HepG2 (cell line): ENCODE measurements around the gene SLC22A23. TPM values are rescaled to one million over a fixed set of nuclear protein-coding genes. Genes with fewer than 3 reads are reported as not detected.
A peak's percentile ranks its signal among the peaks of the same experiment; 100 is the strongest.

Experiments
- ATF1 ChIP-seq: IDR thresholded peaks from 2 replicates; pipeline ENCODE4 v1.6.1; 2016; ENCODE audit warnings: mild to moderate bottlenecking, control low read depth
- CREB1 ChIP-seq, 2 experiments: fragments of 450-650 bp in 1 of 2; IDR thresholded peaks; 2 replicates each; pipeline ENCODE4 v1.6.1; 2016 to 2017; ENCODE audit warnings: control low read depth in 1 of 2, mild to moderate bottlenecking in 1 of 2, missing compliant biosample characterization in 1 of 2, missing genetic modification characterization in 1 of 2
- CREM ChIP-seq, 2 experiments: sonication (generic) in 1 of 2; formaldehyde crosslinking in 1 of 2; IDR thresholded peaks; 2 replicates each; pipeline versions ENCODE4 v1.4.0 to v1.6.1; 2016 to 2020; ENCODE audit warnings: antibody characterized with exemption in 1 of 2, mild to moderate bottlenecking in 1 of 2, missing genetic modification reagents in 1 of 2
- CTCF ChIP-seq: sonication (generic); formaldehyde crosslinking; IDR thresholded peaks from 2 replicates; pipeline ENCODE4 v1.5.0; 2020; ENCODE audit warnings: mild to moderate bottlenecking, missing genetic modification reagents, moderate library complexity
- E2F2 ChIP-seq: sonication (generic); formaldehyde crosslinking; IDR thresholded peaks from 2 replicates; pipeline ENCODE4 v1.4.0; 2020; ENCODE audit warnings: missing genetic modification reagents, borderline replicate concordance
- EP300 ChIP-seq, 3 experiments: sonication (generic) in 1 of 3; formaldehyde crosslinking in 1 of 3; IDR thresholded peaks; 2 replicates each; pipeline versions ENCODE4 v1.5.1 to v1.6.1; 2011 to 2020; ENCODE audit warnings: low read depth in 2 of 3, low read length in 2 of 3, borderline replicate concordance in 1 of 3, improper control_type of control experiment in 1 of 3, mild to moderate bottlenecking in 1 of 3, missing genetic modification reagents in 1 of 3, moderate library complexity in 1 of 3
- HCFC1 ChIP-seq: fragments of 150-350 bp; IDR thresholded peaks from 2 replicates; pipeline ENCODE4 v1.6.1; 2014; ENCODE audit warnings: low read depth, low read length
- HMG20B ChIP-seq: conservative IDR thresholded peaks from 2 replicates; pipeline ENCODE4 v1.6.1; 2016; ENCODE audit warnings: missing genetic modification reagents, missing compliant biosample characterization
- HNRNPK ChIP-seq: fragments of 200-400 bp; formaldehyde crosslinking; IDR thresholded peaks from 2 replicates; pipeline ENCODE4 v1.6.1; 2018; ENCODE audit warnings: low read length, low read depth, moderate library complexity, mild to moderate bottlenecking; ENCODE audit not compliant: poor library complexity, severe bottlenecking
- KDM1A ChIP-seq: IDR thresholded peaks from 2 replicates; pipeline ENCODE4 v1.6.1; 2016; ENCODE audit warnings: missing compliant biosample characterization
- KDM5B ChIP-seq: sonication (generic); formaldehyde crosslinking; IDR thresholded peaks from 2 replicates; pipeline ENCODE4 v1.4.0; 2020; ENCODE audit warnings: missing genetic modification reagents, mild to moderate bottlenecking, borderline replicate concordance
- KLF6 ChIP-seq: IDR thresholded peaks from 2 replicates; pipeline ENCODE4 v1.8.0; 2016; ENCODE audit warnings: missing biosample characterization, missing genetic modification reagents
- KMT2A ChIP-seq: sonication (generic); formaldehyde crosslinking; IDR thresholded peaks from 2 replicates; pipeline ENCODE4 v1.4.0; 2020; ENCODE audit warnings: missing genetic modification reagents
- MAFF ChIP-seq: IDR thresholded peaks from 2 replicates; pipeline ENCODE4 v1.6.1; 2011; ENCODE audit warnings: low read depth, low read length, improper control_type of control experiment
- MAZ ChIP-seq, 2 experiments: sonication (generic) in 1 of 2; formaldehyde crosslinking in 1 of 2; IDR thresholded peaks; 2 replicates each; pipeline versions ENCODE4 v1.5.0 to v1.6.1; 2012 to 2020; ENCODE audit warnings: low read depth in 2 of 2, mild to moderate bottlenecking in 2 of 2, borderline replicate concordance in 1 of 2, improper control_type of control experiment in 1 of 2, low read length in 1 of 2, missing genetic modification reagents in 1 of 2, moderate library complexity in 1 of 2
- NRL ChIP-seq: sonication (generic); formaldehyde crosslinking; IDR thresholded peaks from 2 replicates; pipeline ENCODE4 v1.5.0; 2020; ENCODE audit warnings: missing genetic modification reagents, mild to moderate bottlenecking, moderate library complexity, borderline replicate concordance
- PHF20 ChIP-seq: sonication (generic); formaldehyde crosslinking; IDR thresholded peaks from 2 replicates; pipeline ENCODE4 v1.5.0; 2020; ENCODE audit warnings: mild to moderate bottlenecking, missing genetic modification reagents
- POGZ ChIP-seq: sonication (generic); formaldehyde crosslinking; IDR thresholded peaks from 2 replicates; pipeline ENCODE4 v1.4.0; 2020; ENCODE audit warnings: mild to moderate bottlenecking, missing genetic modification reagents
- RXRB ChIP-seq: IDR thresholded peaks from 2 replicates; pipeline ENCODE4 v1.6.1; 2016; ENCODE audit warnings: borderline replicate concordance, missing genetic modification reagents, missing compliant biosample characterization
- SNAI1 ChIP-seq: sonication (generic); formaldehyde crosslinking; IDR thresholded peaks from 2 replicates; pipeline ENCODE4 v1.5.0; 2020; ENCODE audit warnings: mild to moderate bottlenecking, missing genetic modification reagents, borderline replicate concordance
- SOX13 ChIP-seq, 3 experiments: fragments of 450-650 bp in 1 of 3; sonication (generic) in 1 of 3; formaldehyde crosslinking in 1 of 3; IDR thresholded peaks in 2 of 3; conservative IDR thresholded peaks in 1 of 3; 2 replicates each; pipeline versions ENCODE4 v1.5.0 to v1.6.1; 2016 to 2020; ENCODE audit warnings: antibody characterized with exemption in 1 of 3, mild to moderate bottlenecking in 1 of 3, missing compliant biosample characterization in 1 of 3, missing genetic modification reagents in 1 of 3, moderate library complexity in 1 of 3
- TEF ChIP-seq: sonication (generic); formaldehyde crosslinking; IDR thresholded peaks from 2 replicates; pipeline ENCODE4 v1.5.0; 2020; ENCODE audit warnings: missing genetic modification reagents
- ZNF547 ChIP-seq: sonication (generic); formaldehyde crosslinking; IDR thresholded peaks from 2 replicates; pipeline ENCODE4 v1.5.1; 2020; ENCODE audit warnings: mild to moderate bottlenecking, missing genetic modification reagents
- ZNF784 ChIP-seq: sonication (generic); formaldehyde crosslinking; IDR thresholded peaks from 2 replicates; pipeline ENCODE4 v1.5.1; 2020; ENCODE audit warnings: missing genetic modification reagents, mild to moderate bottlenecking, borderline replicate concordance
- ZSCAN9 ChIP-seq: IDR thresholded peaks from 2 replicates; pipeline ENCODE4 v1.6.1; 2016; ENCODE audit warnings: borderline replicate concordance
- polyA plus RNA-seq, 8 experiments: library from polyadenylated mRNA; depleted of rRNA in 3 of 8; stranded (reverse) in 7 of 8; unstranded in 1 of 8; fragments of >200 nt; fragmentation: Illumina TruSeq in 4 of 8; extraction: Trizol in 4 of 8; gene quantifications; 2 replicates each; pipeline versions ENCODE4 v1.2.1 to v1.2.3, GENCODE V29; 2011 to 2016; ENCODE audit warnings: low read depth in 4 of 8, missing spikeins in 1 of 8, mixed read lengths in 1 of 8; ENCODE audit not compliant: insufficient read depth in 1 of 8
- total RNA-seq, 5 experiments: library from RNA; depleted of rRNA; stranded (reverse); fragments of >200 nt; fragmentation: Illumina TruSeq; extraction: Trizol; gene quantifications; 2 replicates each; pipeline ENCODE4 v1.2.3, GENCODE V29; 2016; ENCODE audit warnings: low read depth in 1 of 5

SLC22A23 gene
- total and polyA plus RNA-seq, 2 of the 13 experiments (the other 11 are each of a cell fraction or from before 2014, with no cell fraction given) = 11.8 to 17.5 TPM

- TF ChIP-seq CTCF = 0 out of 2 replicates have a peak, but pooled peaks have one; percentile 3
- TF ChIP-seq MAZ (IDR thresholded peaks at IDR 0.05; ENCODE audit: borderline replicate concordance, low read depth, low read length) = no peak
- no peak for TF ChIP-seq MAZ (CRISPR knock-in tag; IDR thresholded peaks at IDR 0.05; ENCODE audit: low read depth)
- peak; percentile 21; the same call in 1 of the 2 replicates for TF ChIP-seq CREB1 (IDR thresholded peaks at IDR 0.05)
- no peak for TF ChIP-seq CREB1 (CRISPR knock-in tag; IDR thresholded peaks at IDR 0.05)
- no peak for TF ChIP-seq TEF (CRISPR knock-in tag)
- 0 out of 2 replicates have a peak, but pooled peaks have one; percentile 32 for TF ChIP-seq MAFF
- no peak for TF ChIP-seq SOX13 (IDR thresholded peaks at IDR 0.05)
- peak in 1 of 2 experiments; percentile 51; a peak in 1 of 4 replicates for TF ChIP-seq SOX13 (CRISPR knock-in tag; conservative IDR thresholded peaks at IDR 0.05 in 1 of 2, IDR thresholded peaks at IDR 0.05 in 1 of 2)
- peak in 1 of 2 experiments; percentile 81; a peak in 2 of 4 replicates for TF ChIP-seq EP300 (IDR thresholded peaks at IDR 0.05; ENCODE audit: low read depth in 2 of 2, low read length in 2 of 2)
- no peak for TF ChIP-seq EP300 (CRISPR knock-in tag; IDR thresholded peaks at IDR 0.05; ENCODE audit: borderline replicate concordance)
- TF ChIP-seq KDM5B (CRISPR knock-in tag) = peak; percentile 43; the same call in 1 of the 2 replicates
- no peak for TF ChIP-seq ATF1
- no peak for TF ChIP-seq POGZ (CRISPR knock-in tag)
- no peak for TF ChIP-seq ZSCAN9 (CRISPR knock-in tag)
- no peak for TF ChIP-seq KDM1A (CRISPR knock-in tag)
- TF ChIP-seq E2F2 (CRISPR knock-in tag) = no peak
- TF ChIP-seq ZNF784 (CRISPR knock-in tag) = no peak
- no peak for TF ChIP-seq SNAI1 (CRISPR knock-in tag)
- no peak for TF ChIP-seq PHF20 (CRISPR knock-in tag)
- no peak for TF ChIP-seq HNRNPK
- no peak for TF ChIP-seq NRL (CRISPR knock-in tag)
- TF ChIP-seq CREM (IDR thresholded peaks at IDR 0.05) = peak; percentile 43; the same call in 1 of the 2 replicates
- no peak for TF ChIP-seq CREM (CRISPR knock-in tag; IDR thresholded peaks at IDR 0.05)
- no peak for TF ChIP-seq KLF6 (CRISPR knock-in tag)
- TF ChIP-seq HMG20B (CRISPR knock-in tag) = no peak
- TF ChIP-seq HCFC1 = no peak
- TF ChIP-seq ZNF547 (CRISPR knock-in tag) = no peak
- peak; percentile 44; the same call in 1 of the 2 replicates for TF ChIP-seq RXRB (CRISPR knock-in tag)
- no peak for TF ChIP-seq KMT2A
These were observed 73.3 kb downstream of the SLC22A23 start (continued) for GRCh38 chr6:3383525-3383924.
